Panc1 (cell line): ENCODE measurements around the gene DDX53. TPM values are rescaled to one million over a fixed set of nuclear protein-coding genes. Genes with fewer than 3 reads are reported as not detected.

Source experiments
- ATAC-seq: fragments of 200-7000 bp; cut with Tn5 transposase; 2 replicates; pipeline ENCODE4 v1.9.1; 2020; ENCODE audit warnings: mild to moderate bottlenecking, moderate library complexity
- BruUV-seq: library from RNA; stranded (reverse); fragments of 400-500 nt; replicated peaks from 2 replicates; lab custom pipeline; 2021; lab: Mats Ljungman, UMichigan
- CTCF ChIA-PET: fragments of 300-600 bp; sonication (Branson Sonifier 250); formaldehyde crosslinking; loops from one replicate; lab custom pipeline; 2022; ENCODE audit warnings: antibody characterized with exemption; lab: Charles Lee
- POLR2A ChIA-PET: fragments of 300-600 bp; sonication (Branson Sonifier 250); formaldehyde crosslinking; loops from one replicate; lab custom pipeline; 2022; ENCODE audit warnings: antibody characterized with exemption; lab: Charles Lee
- DNase-seq: peaks from one replicate; pipeline ENCODE4 v3.0.0-alpha.2; 2010; ENCODE audit warnings: low read depth, low spot score
- H3K27ac ChIP-seq: 2 replicates; pipeline ENCODE4 v1.5.1; 2011; ENCODE audit warnings: mild to moderate bottlenecking, low read length, inconsistent platforms
- H3K27me3 ChIP-seq: fragments of 200-500 bp; sonication (Bioruptor generic); 2 replicates; pipeline ENCODE4 v1.6.0; 2014; ENCODE audit warnings: low read length, inconsistent platforms; ENCODE audit not compliant: control insufficient read depth, insufficient read depth
- H3K36me3 ChIP-seq: fragments of 200-500 bp; sonication (Bioruptor generic); 2 replicates; pipeline ENCODE4 v1.5.1; 2014; ENCODE audit warnings: inconsistent platforms, mild to moderate bottlenecking, low read length, moderate library complexity; ENCODE audit not compliant: control insufficient read depth, insufficient read depth
- H3K4me1 ChIP-seq: 2 replicates; pipeline ENCODE4 v1.5.1; 2011; ENCODE audit warnings: inconsistent platforms, mild to moderate bottlenecking, low read length, moderate library complexity; ENCODE audit not compliant: control insufficient read depth, insufficient read depth
- H3K4me3 ChIP-seq, 2 experiments: 2 replicates each; pipeline ENCODE4 v1.5.1; 2011 to 2012; ENCODE audit warnings: low read depth in 2 of 2, low read length in 2 of 2, mild to moderate bottlenecking in 2 of 2, inconsistent platforms in 1 of 2, moderate library complexity in 1 of 2
- H3K9me3 ChIP-seq: fragments of 200-500 bp; sonication (Bioruptor generic); 2 replicates; pipeline ENCODE4 v1.5.1; 2014; ENCODE audit warnings: low read depth, mild to moderate bottlenecking, inconsistent platforms, low read length, moderate library complexity; ENCODE audit not compliant: control insufficient read depth, insufficient read depth
- CTCF ChIP-seq: fragments of 450-650 bp; IDR thresholded peaks from 2 replicates; pipeline ENCODE4 v1.5.1; 2017; ENCODE audit warnings: mild to moderate bottlenecking
- POLR2AphosphoS5 ChIP-seq: IDR thresholded peaks from 2 replicates; pipeline ENCODE4 v1.6.1; 2012; ENCODE audit warnings: mild to moderate bottlenecking, low read depth, low read length, moderate library complexity
- SIN3A ChIP-seq: IDR thresholded peaks from 2 replicates; pipeline ENCODE4 v1.6.1; 2012; ENCODE audit warnings: low read depth, mild to moderate bottlenecking, low read length, moderate library complexity, borderline replicate concordance; ENCODE audit not compliant: insufficient read depth
- TCF7L2 ChIP-seq: IDR thresholded peaks from 2 replicates; pipeline ENCODE4 v1.6.1; 2011; ENCODE audit warnings: mild to moderate bottlenecking, low read depth, low read length, inconsistent platforms
- in situ Hi-C: cut with HindIII; loops from 2 replicates; pipeline ENCODE4 v1.10.0; 2016; ENCODE audit warnings: low sequenced_read_pairs, low pct_unique_long_range_greater_than_20kb
- intact Hi-C: fragments of 100-400 bp; cut with micrococcal nuclease; formaldehyde crosslinking; loops from one replicate; pipeline ENCODE4 v1.10.0; 2022; ENCODE audit not compliant: unreplicated experiment
- total RNA-seq: library from RNA; stranded (reverse); gene quantifications from one replicate; pipeline ENCODE4 v1.2.1, GENCODE V29; 2021; ENCODE audit not compliant: unreplicated experiment
- TF ChIP-seq, protein P1 (sequence below), 2 experiments: IDR thresholded peaks; 2 replicates each; pipeline ENCODE4 v1.6.1; 2011 to 2012; ENCODE audit warnings: low read depth in 2 of 2, control low read depth in 1 of 2, low read length in 1 of 2, mild to moderate bottlenecking in 1 of 2, moderate library complexity in 1 of 2; ENCODE audit not compliant: insufficient read depth in 1 of 2

The DDX53 gene
- total RNA-seq, 1 experiment from 2014 or later = not detected

DNA sequence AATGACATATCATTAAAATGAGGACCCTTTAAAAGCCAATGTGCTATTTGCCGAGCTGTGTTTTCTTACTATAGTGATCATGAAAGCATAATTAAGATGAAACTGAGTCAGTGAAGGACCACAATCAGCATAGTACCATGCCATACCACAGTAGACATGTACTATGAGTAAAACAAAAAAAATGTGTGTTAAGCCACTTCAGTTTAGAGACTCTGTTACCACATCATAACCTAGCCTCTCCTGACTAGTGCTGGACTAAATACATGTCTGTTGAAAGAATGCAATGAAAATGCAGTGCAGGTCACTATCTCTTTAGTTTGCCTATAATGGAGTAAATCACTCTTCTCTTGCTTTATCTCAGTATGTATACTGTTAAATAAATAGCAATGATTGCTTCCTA, 12.3 kb upstream of the DDX53 start:
- intact Hi-C loops (no loop called here), in situ Hi-C loops (no loop called here)
- CTCF ChIA-PET = no interaction called here
- Histone ChIP-seq H3K4me1 (no peaks in the 10 kb centered on the region), H3K9me3 (no peaks in the 10 kb centered on the region), H3K4me3 (no peak overlapping the region), H3K27ac (no peak overlapping the region), H3K36me3 (no peaks in the 10 kb centered on the region), H3K27me3 (no peaks in the 10 kb centered on the region)
- POLR2A ChIA-PET = no interaction called here
- ATAC-seq = no peak
- DNase-seq = no peak
- TF ChIP-seq TCF7L2 (no peak), POLR2AphosphoS5 (no peak), SIN3A (no peak), CTCF (no peak)
- TF ChIP-seq, protein P1, sequence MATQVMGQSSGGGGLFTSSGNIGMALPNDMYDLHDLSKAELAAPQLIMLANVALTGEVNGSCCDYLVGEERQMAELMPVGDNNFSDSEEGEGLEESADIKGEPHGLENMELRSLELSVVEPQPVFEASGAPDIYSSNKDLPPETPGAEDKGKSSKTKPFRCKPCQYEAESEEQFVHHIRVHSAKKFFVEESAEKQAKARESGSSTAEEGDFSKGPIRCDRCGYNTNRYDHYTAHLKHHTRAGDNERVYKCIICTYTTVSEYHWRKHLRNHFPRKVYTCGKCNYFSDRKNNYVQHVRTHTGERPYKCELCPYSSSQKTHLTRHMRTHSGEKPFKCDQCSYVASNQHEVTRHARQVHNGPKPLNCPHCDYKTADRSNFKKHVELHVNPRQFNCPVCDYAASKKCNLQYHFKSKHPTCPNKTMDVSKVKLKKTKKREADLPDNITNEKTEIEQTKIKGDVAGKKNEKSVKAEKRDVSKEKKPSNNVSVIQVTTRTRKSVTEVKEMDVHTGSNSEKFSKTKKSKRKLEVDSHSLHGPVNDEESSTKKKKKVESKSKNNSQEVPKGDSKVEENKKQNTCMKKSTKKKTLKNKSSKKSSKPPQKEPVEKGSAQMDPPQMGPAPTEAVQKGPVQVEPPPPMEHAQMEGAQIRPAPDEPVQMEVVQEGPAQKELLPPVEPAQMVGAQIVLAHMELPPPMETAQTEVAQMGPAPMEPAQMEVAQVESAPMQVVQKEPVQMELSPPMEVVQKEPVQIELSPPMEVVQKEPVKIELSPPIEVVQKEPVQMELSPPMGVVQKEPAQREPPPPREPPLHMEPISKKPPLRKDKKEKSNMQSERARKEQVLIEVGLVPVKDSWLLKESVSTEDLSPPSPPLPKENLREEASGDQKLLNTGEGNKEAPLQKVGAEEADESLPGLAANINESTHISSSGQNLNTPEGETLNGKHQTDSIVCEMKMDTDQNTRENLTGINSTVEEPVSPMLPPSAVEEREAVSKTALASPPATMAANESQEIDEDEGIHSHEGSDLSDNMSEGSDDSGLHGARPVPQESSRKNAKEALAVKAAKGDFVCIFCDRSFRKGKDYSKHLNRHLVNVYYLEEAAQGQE (IDR thresholded peaks at IDR 0.05; ENCODE audit: insufficient read depth in 1 of 2, low read depth in 2 of 2, low read length in 1 of 2) = no peak
- BruUV-seq = no TSS peak

GRCh38 chrX:23003116-23003515, 3.4 kb downstream of the DDX53 start:
- in situ Hi-C loops (no loop called here), intact Hi-C loops (no loop called here)
- ATAC-seq (no peak), DNase-seq (no peak)
- no peak overlapping the region for H3K4me3 ChIP-seq
- CTCF ChIA-PET = no interaction called here
- no peaks in the 10 kb centered on the region for H3K27me3 ChIP-seq
- TF ChIP-seq POLR2AphosphoS5 (no peak), CTCF (no peak), SIN3A (no peak), TCF7L2 (no peak)
- TF ChIP-seq, protein P1 (IDR thresholded peaks at IDR 0.05; ENCODE audit: insufficient read depth in 1 of 2, low read depth in 2 of 2, low read length in 1 of 2) = no peak
- no peaks in the 10 kb centered on the region for H3K36me3 ChIP-seq
- no peaks in the 10 kb centered on the region for H3K4me1 ChIP-seq
- no peaks in the 10 kb centered on the region for H3K9me3 ChIP-seq
- POLR2A ChIA-PET = interaction anchor here (0.6 kb wide), 1 partner anchor 171 kb away, joined by 3 read pairs; no protein-coding TSS in a partner anchor
- no peak overlapping the region for H3K27ac ChIP-seq
- no TSS peak for BruUV-seq
